ENCODE data around the gene ZNF682. TPM values are rescaled to one million over a fixed set of nuclear protein-coding genes. Genes with fewer than 3 reads are reported as not detected.
"Not testable (repeated sequence)": the region's sequence is repeated elsewhere in the genome, so short reads cannot be mapped to it uniquely, and the experiment has no call there.

ZNF682 gene
- total RNA-seq, 1 experiment from 2014 or later, result not detected

- H3K9me2 ChIP-seq (ENCODE audit: insufficient read depth); H3K4me2 ChIP-seq (ENCODE audit: low read length); CTCF ChIA-PET; H3K27ac ChIP-seq (ENCODE audit: low read depth, low read length); H3K4me3 ChIP-seq (replicated peaks in 1 of 2; ENCODE audit: low read depth in 1 of 2, low read length in 2 of 2); H3K36me3 ChIP-seq (ENCODE audit: control insufficient read depth in 1 of 2, insufficient read depth in 2 of 2, low read length in 2 of 2); H3K9ac ChIP-seq (ENCODE audit: low read length); DNase-seq (ENCODE audit: low read depth, low spot score); RAD21 ChIA-PET (ENCODE audit: low non-redundant PET in 1 of 2, low total read pairs in 2 of 2, uncharacterized antibody in 2 of 2, unreplicated experiment in 2 of 2); H3K79me2 ChIP-seq (ENCODE audit: insufficient read depth, low read length); H2AFZ ChIP-seq (ENCODE audit: low read depth, low read length, poor library complexity, severe bottlenecking); H3K4me1 ChIP-seq (ENCODE audit: control insufficient read depth in 1 of 2, insufficient read depth in 2 of 2, low read length in 2 of 2); ATAC-seq; H4K20me1 ChIP-seq (ENCODE audit: insufficient read depth); H3K9me3 ChIP-seq (ENCODE audit: control insufficient read depth in 1 of 2, insufficient read depth in 1 of 2, low read depth in 1 of 2, low read length in 2 of 2); H3K27me3 ChIP-seq (ENCODE audit: insufficient read depth, low read length); intact Hi-C loops (cut with micrococcal nuclease); POLR2A ChIA-PET; BruUV-seq (replicated peaks): not testable (repeated sequence)
These were observed 43.0 kb upstream of the ZNF682 start for GRCh38 chr19:20082232-20082833.

GRCh38 chr19:20080656-20081055 lies 41.4 kb upstream of the ZNF682 start:
- BruUV-seq (replicated peaks), result no TSS peak
- ATAC-seq (no peak), DNase-seq (ENCODE audit: low read depth, low spot score) (no peak)
- CTCF ChIA-PET, result no interaction called here
- POLR2A ChIA-PET, result no interaction called here
- RAD21 ChIA-PET (ENCODE audit: low non-redundant PET in 1 of 2, low total read pairs in 2 of 2, uncharacterized antibody in 2 of 2, unreplicated experiment in 2 of 2), result no interaction called here
- H3K9me2 ChIP-seq (ENCODE audit: insufficient read depth), result no peaks in the 10 kb centered on the region
- H3K9ac ChIP-seq (ENCODE audit: low read length), result no peak overlapping the region
- H2AFZ ChIP-seq (ENCODE audit: low read depth, low read length, poor library complexity, severe bottlenecking), result no peak overlapping the region
- intact Hi-C loops (cut with micrococcal nuclease), result no loop called here
- H4K20me1 ChIP-seq (ENCODE audit: insufficient read depth), result no peaks in the 10 kb centered on the region
- no peaks in the 10 kb centered on the region for H3K36me3 ChIP-seq (ENCODE audit: control insufficient read depth in 1 of 2, insufficient read depth in 2 of 2, low read length in 2 of 2)
- no peak overlapping the region for H3K4me2 ChIP-seq (ENCODE audit: low read length)
- TF ChIP-seq FOSL1 (IDR thresholded peaks at IDR 0.05; ENCODE audit: low read depth), result no peak
- no peak for TF ChIP-seq JUND (IDR thresholded peaks at IDR 0.05)
- no peak for TF ChIP-seq CTCF (IDR thresholded peaks at IDR 0.05 in 2 of 3, conservative IDR thresholded peaks at IDR 0.05 in 1 of 3; ENCODE audit: borderline replicate concordance in 1 of 3, insufficient read depth in 1 of 3, low read depth in 2 of 3, low read length in 2 of 3)
- no peak for TF ChIP-seq SP1 (IDR thresholded peaks at IDR 0.05; ENCODE audit: low read depth)
- no peaks in the 10 kb centered on the region for H3K4me1 ChIP-seq (ENCODE audit: control insufficient read depth in 1 of 2, insufficient read depth in 2 of 2, low read length in 2 of 2)
- H3K79me2 ChIP-seq (ENCODE audit: insufficient read depth, low read length), result no peaks in the 10 kb centered on the region
- H3K9me3 ChIP-seq (ENCODE audit: control insufficient read depth in 1 of 2, insufficient read depth in 1 of 2, low read depth in 1 of 2, low read length in 2 of 2), result peaks cover 0 to 4% of the 10 kb centered on the region in 2 experiments; a peak in 2 of 4 replicates
- H3K27ac ChIP-seq (ENCODE audit: low read depth, low read length), result no peak overlapping the region
- H3K4me3 ChIP-seq (replicated peaks in 1 of 2; ENCODE audit: low read depth in 1 of 2, low read length in 2 of 2), result no peak overlapping the region
- no peaks in the 10 kb centered on the region for H3K27me3 ChIP-seq (ENCODE audit: insufficient read depth, low read length)
